Mesothelial cell of epicardium (in vitro differentiated cells): Measurements from ENCODE around the gene SLC6A17. TPM values are rescaled to one million over a fixed set of nuclear protein-coding genes. Genes with fewer than 3 reads are reported as not detected.

Source experiments
- DNase-seq, 2 experiments: peaks; one replicate each; pipeline ENCODE4 v3.0.0; 2021; ENCODE audit warnings: low spot score in 2 of 2; ENCODE audit not compliant: unreplicated experiment in 2 of 2
- H3K27ac Mint-ChIP-seq: 2 replicates; pipeline ENCODE4 v1.8.0; 2021; ENCODE audit warnings: mixed read lengths
- H3K27me3 Mint-ChIP-seq: 2 replicates; pipeline ENCODE4 v1.8.0; 2021; ENCODE audit warnings: low read depth, mixed read lengths
- H3K36me3 Mint-ChIP-seq: 2 replicates; pipeline ENCODE4 v1.8.0; 2021; ENCODE audit warnings: mixed read lengths
- H3K4me1 Mint-ChIP-seq: 2 replicates; pipeline ENCODE4 v1.8.0; 2021; ENCODE audit warnings: mixed read lengths
- H3K4me3 Mint-ChIP-seq: 2 replicates; pipeline ENCODE4 v1.8.0; 2021; ENCODE audit warnings: mild to moderate bottlenecking, moderate library complexity, mixed read lengths
- H3K9me3 Mint-ChIP-seq: 2 replicates; pipeline ENCODE4 v1.8.0; 2021; ENCODE audit warnings: mixed read lengths
- CTCF ChIP-seq: fragments of 200-600 bp; sonication (generic); IDR thresholded peaks from one replicate; pipeline ENCODE4 v1.5.0; 2021; ENCODE audit warnings: antibody characterized with exemption; ENCODE audit not compliant: unreplicated experiment
- total RNA-seq: library from RNA; stranded (reverse); gene quantifications from 3 replicates; pipeline ENCODE4 v1.2.1, GENCODE V29; 2021

Gene SLC6A17
- total RNA-seq, 1 donor from 2014 or later = 1.6 TPM

DNA sequence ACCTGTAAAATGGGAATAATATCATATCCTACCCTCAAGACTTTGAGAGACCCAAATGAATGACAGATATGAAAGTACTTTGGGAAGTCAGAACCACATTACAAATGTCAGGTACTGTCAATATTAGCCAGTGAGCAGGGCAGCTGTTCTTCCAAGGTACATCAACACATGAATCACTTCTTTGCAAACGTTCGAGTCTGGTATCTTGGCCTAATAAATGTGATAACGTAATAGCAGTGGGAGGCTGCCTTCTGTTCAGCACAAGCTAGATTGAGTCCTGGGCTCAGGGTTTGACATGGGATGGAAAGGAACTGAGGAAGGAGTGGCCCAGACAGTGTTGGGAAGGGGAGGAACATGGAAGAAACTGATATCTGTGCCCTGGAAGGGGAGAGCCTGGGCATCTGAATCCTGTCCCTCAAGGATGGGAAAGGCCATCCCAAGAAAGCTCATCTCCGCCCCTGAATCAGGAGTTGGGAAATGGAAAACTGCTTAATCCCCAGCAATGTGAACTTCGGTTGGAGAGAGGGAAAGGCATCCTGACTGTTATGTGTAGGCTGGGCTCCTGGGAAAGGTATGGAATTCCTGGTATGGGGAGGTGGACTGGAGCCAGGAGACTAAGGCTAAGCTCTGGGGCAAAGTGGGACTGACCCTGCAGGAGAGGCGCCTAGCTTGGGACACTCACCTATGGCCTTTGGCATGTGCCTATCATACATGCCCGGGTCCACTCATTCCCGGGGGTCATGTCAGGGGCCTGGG lies 74.1 kb downstream of the SLC6A17 start:
- no peak overlapping the region for H3K4me3 Mint-ChIP-seq
- no peaks in the 10 kb centered on the region for H3K9me3 Mint-ChIP-seq
- peaks cover 10% of the 10 kb centered on the region for H3K27me3 Mint-ChIP-seq
- no peaks in the 10 kb centered on the region for H3K36me3 Mint-ChIP-seq
- TF ChIP-seq CTCF = no peak
- H3K4me1 Mint-ChIP-seq = peaks cover 7% of the 10 kb centered on the region
- no peak overlapping the region for H3K27ac Mint-ChIP-seq
- no peak for DNase-seq

GRCh38 chr1:110225212-110225611 lies 74.9 kb downstream of the SLC6A17 start:
- Mint-ChIP-seq H3K27ac (no peak overlapping the region), H3K9me3 (no peaks in the 10 kb centered on the region), H3K4me3 (no peak overlapping the region), H3K27me3 (peaks cover 8% of the 10 kb centered on the region), H3K36me3 (no peaks in the 10 kb centered on the region), H3K4me1 (peaks cover 7% of the 10 kb centered on the region)
- TF ChIP-seq CTCF = no peak
- DNase-seq = no peak

DNA sequence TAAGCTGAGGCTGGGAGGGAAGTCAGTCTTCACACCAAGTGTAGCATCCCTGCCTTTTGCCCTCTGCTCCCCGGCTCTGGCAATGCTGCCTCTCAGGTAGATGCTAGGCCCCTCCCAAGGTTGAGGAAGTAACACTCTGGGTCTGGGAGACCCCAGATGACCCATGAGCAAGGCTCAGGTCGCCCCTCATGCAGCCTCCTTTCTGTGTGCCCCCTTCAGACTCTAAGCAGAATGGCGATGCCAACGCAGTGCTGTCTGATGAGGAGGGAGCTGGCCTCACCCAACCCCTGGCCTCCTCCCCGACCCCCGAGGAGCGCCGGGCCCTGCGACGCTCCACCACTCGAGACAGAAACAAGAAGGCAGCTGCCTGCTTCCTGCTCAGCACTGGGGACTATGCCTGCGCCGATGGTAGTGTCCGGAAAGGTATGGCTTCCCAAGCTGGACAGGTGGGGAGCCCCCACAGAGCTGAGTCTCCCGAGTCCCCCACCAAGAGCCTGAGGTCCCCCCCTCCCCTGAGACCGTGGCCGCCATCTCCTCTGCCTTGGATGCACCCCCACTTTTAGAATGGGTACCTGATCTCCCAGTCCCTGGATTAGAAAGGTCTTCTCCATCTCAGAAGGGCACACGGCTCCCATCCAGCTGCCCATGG lies 75.6 kb downstream of the SLC6A17 start:
- TF ChIP-seq CTCF = no peak

GRCh38 chr1:110227774-110228173 lies 77.5 kb downstream of the SLC6A17 start:
- no peak overlapping the region for H3K4me3 Mint-ChIP-seq

More for the DNA sequence above, 75.6 kb downstream of the SLC6A17 start:
- Mint-ChIP-seq H3K9me3 (no peaks in the 10 kb centered on the region), H3K4me3 (no peak overlapping the region), H3K27ac (no peak overlapping the region), H3K4me1 (peaks cover 7% of the 10 kb centered on the region), H3K27me3 (peaks cover 8% of the 10 kb centered on the region), H3K36me3 (no peaks in the 10 kb centered on the region)
- DNase-seq = no peak

GRCh38 chr1:110228381-110228780 lies 78.1 kb downstream of the SLC6A17 start:
- H3K9me3 Mint-ChIP-seq = no peaks in the 10 kb centered on the region
- TF ChIP-seq CTCF = no peak
- DNase-seq = no peak
- H3K4me3 Mint-ChIP-seq = no peak overlapping the region
- no peak overlapping the region for H3K27ac Mint-ChIP-seq
- no peaks in the 10 kb centered on the region for H3K27me3 Mint-ChIP-seq
- H3K4me1 Mint-ChIP-seq = peaks cover 7% of the 10 kb centered on the region
- no peaks in the 10 kb centered on the region for H3K36me3 Mint-ChIP-seq

More at GRCh38 chr1:110227774-110228173, 77.5 kb downstream of the SLC6A17 start:
- H3K4me1 Mint-ChIP-seq = peaks cover 7% of the 10 kb centered on the region
- no peak overlapping the region for H3K27ac Mint-ChIP-seq
- no peak for DNase-seq
- no peak for TF ChIP-seq CTCF
- H3K9me3 Mint-ChIP-seq = no peaks in the 10 kb centered on the region
- H3K36me3 Mint-ChIP-seq = no peaks in the 10 kb centered on the region
- peaks cover 1% of the 10 kb centered on the region for H3K27me3 Mint-ChIP-seq
